GM12878 (cell line): ENCODE measurements around the gene RHBDF2. TPM values are rescaled to one million over a fixed set of nuclear protein-coding genes. Genes with fewer than 3 reads are reported as not detected.

Experiments
- ATAC-seq: fragments of 200-7000 bp; cut with Tn5 transposase; 3 replicates; pipeline ENCODE4 v1.9.1; 2020; ENCODE audit warnings: mild to moderate bottlenecking, moderate library complexity
- BruUV-seq: library from RNA; stranded (reverse); fragments of 400-500 nt; replicated peaks from 2 replicates; lab custom pipeline; 2021; lab: Mats Ljungman, UMichigan
- CTCF ChIA-PET: fragments of 300-600 bp; sonication (Branson Sonifier 250); formaldehyde crosslinking; extraction: SDS; loops from one replicate; lab custom pipeline; 2021; ENCODE audit warnings: inconsistent platforms; lab: Yijun Ruan, JAX
- POLR2A ChIA-PET: fragments of 350-600 bp; formaldehyde crosslinking; extraction: SDS; loops from one replicate; lab custom pipeline; 2021; ENCODE audit warnings: inconsistent platforms; lab: Charles Lee
- RAD21 ChIA-PET: fragments of 300-600 bp; sonication (Branson Sonifier 250); formaldehyde crosslinking; loops from one replicate; lab custom pipeline; 2023; ENCODE audit warnings: antibody characterized with exemption; ENCODE audit not compliant: unreplicated experiment; lab: Charles Lee
- SMC1A ChIA-PET: fragments of 300-600 bp; sonication (Branson Sonifier 250); formaldehyde crosslinking; loops from one replicate; lab custom pipeline; 2023; ENCODE audit not compliant: unreplicated experiment, uncharacterized antibody; lab: Charles Lee
- DNase-seq: peaks from one replicate; pipeline ENCODE4 v3.0.0-alpha.2; 2011; ENCODE audit warnings: low read depth, low spot score
- FAIRE-seq: peaks from 3 replicates; lab custom pipeline; 2011; peaks lifted over from hg19 to GRCh38; lab: Jason Lieb, UNC
- H2AFZ ChIP-seq: 2 replicates; pipeline ENCODE4 v1.6.0; 2011; ENCODE audit warnings: low read depth, low read length, control low read depth; ENCODE audit not compliant: control insufficient read depth
- H3K27ac ChIP-seq: 2 replicates; pipeline ENCODE4 v1.5.1; 2011; ENCODE audit warnings: control low read depth; ENCODE audit not compliant: control insufficient read depth, insufficient read depth
- H3K27me3 ChIP-seq, 2 experiments: replicated peaks in 1 of 2; 2 replicates each; pipeline versions ENCODE4 v1.6.0 to v1.6.1; 2011; ENCODE audit warnings: low read length in 1 of 2; ENCODE audit not compliant: control insufficient read depth in 2 of 2, insufficient read depth in 2 of 2
- H3K36me3 ChIP-seq, 2 experiments: 2 replicates each; pipeline ENCODE4 v1.5.1; 2011; ENCODE audit warnings: low read length in 1 of 2; ENCODE audit not compliant: control insufficient read depth in 2 of 2, insufficient read depth in 2 of 2
- H3K4me1 ChIP-seq: 2 replicates; pipeline ENCODE4 v1.6.1; 2011; ENCODE audit warnings: mild to moderate bottlenecking, low read length, moderate library complexity, mixed read lengths; ENCODE audit not compliant: control insufficient read depth, insufficient read depth
- H3K4me2 ChIP-seq: 2 replicates; pipeline ENCODE4 v1.6.0; 2011; ENCODE audit warnings: control low read depth; ENCODE audit not compliant: control insufficient read depth, insufficient read depth
- H3K4me3 ChIP-seq: fragments of 200-600 bp; sonication (generic); 2 replicates; pipeline ENCODE4 v1.5.1; 2016
- H3K79me2 ChIP-seq: 2 replicates; pipeline ENCODE4 v1.6.0; 2011; ENCODE audit warnings: low read length; ENCODE audit not compliant: control insufficient read depth, insufficient read depth
- H3K9ac ChIP-seq: 2 replicates; pipeline ENCODE4 v1.8.0; 2011; ENCODE audit warnings: low read length, control low read depth, mixed read lengths; ENCODE audit not compliant: control insufficient read depth, insufficient read depth
- H3K9me3 ChIP-seq: replicated peaks from 3 replicates; pipeline ENCODE4 v1.5.1; 2011; ENCODE audit warnings: mild to moderate bottlenecking, low read length; ENCODE audit not compliant: control insufficient read depth, insufficient read depth
- H4K20me1 ChIP-seq: 2 replicates; pipeline ENCODE4 v1.6.0; 2011; ENCODE audit not compliant: control insufficient read depth, insufficient read depth
- CBX5 ChIP-seq: sonication (generic); IDR thresholded peaks from 2 replicates; pipeline ENCODE4 v1.6.1; 2016; ENCODE audit warnings: low read depth, moderate library complexity, mild to moderate bottlenecking, inconsistent platforms
- ESRRA ChIP-seq: IDR thresholded peaks from 2 replicates; pipeline ENCODE4 v1.6.1; 2012; ENCODE audit warnings: mild to moderate bottlenecking, low read length, improper control_type of control experiment
- EZH2 ChIP-seq: IDR thresholded peaks from 2 replicates; pipeline ENCODE4 v1.6.1; 2012; ENCODE audit warnings: low read depth, mild to moderate bottlenecking, control low read depth, inconsistent platforms, low read length, borderline replicate concordance; ENCODE audit not compliant: control insufficient read depth
- HCFC1 ChIP-seq: fragments of 150-350 bp; IDR thresholded peaks from 2 replicates; pipeline ENCODE4 v1.6.1; 2014; ENCODE audit warnings: low read length
- IKZF2 ChIP-seq, 2 experiments: fragments of 450-650 bp; IDR thresholded peaks; 2 replicates each; pipeline ENCODE4 v1.6.1; 2017; ENCODE audit warnings: mild to moderate bottlenecking in 2 of 2, moderate library complexity in 2 of 2
- NBN ChIP-seq: fragments of 450-650 bp; IDR thresholded peaks from 2 replicates; pipeline ENCODE4 v1.6.1; 2016
- NFYA ChIP-seq: IDR thresholded peaks from 2 replicates; pipeline ENCODE4 v1.6.1; 2011; ENCODE audit warnings: low read depth, mild to moderate bottlenecking, low read length, improper control_type of control experiment, borderline replicate concordance
- POLR2AphosphoS2 ChIP-seq: IDR thresholded peaks from 2 replicates; pipeline ENCODE4 v1.6.1; 2011; ENCODE audit warnings: low read depth, mild to moderate bottlenecking, low read length, improper control_type of control experiment, moderate library complexity
- RAD51 ChIP-seq: fragments of 450-650 bp; IDR thresholded peaks from 2 replicates; pipeline ENCODE4 v1.6.1; 2016; ENCODE audit warnings: moderate library complexity, mild to moderate bottlenecking, inconsistent platforms
- RB1 ChIP-seq: fragments of 450-650 bp; formaldehyde crosslinking; IDR thresholded peaks from 2 replicates; pipeline ENCODE4 v1.6.1; 2017; ENCODE audit warnings: mild to moderate bottlenecking, borderline replicate concordance
- RBBP5 ChIP-seq: fragments of 200-600 bp; sonication (generic); conservative IDR thresholded peaks from 2 replicates; pipeline ENCODE4 v1.6.1; 2016
- RFX5 ChIP-seq: IDR thresholded peaks from 2 replicates; pipeline ENCODE4 v1.6.1; 2011; ENCODE audit warnings: low read depth, low read length, improper control_type of control experiment
- SREBF2 ChIP-seq: IDR thresholded peaks from 2 replicates; pipeline ENCODE4 v1.6.1; 2012; ENCODE audit warnings: mild to moderate bottlenecking, low read length
- SUZ12 ChIP-seq: fragments of 200-600 bp; sonication (generic); IDR thresholded peaks from one replicate; pipeline ENCODE4 v1.6.1; 2018; ENCODE audit warnings: antibody characterized with exemption, mild to moderate bottlenecking; ENCODE audit not compliant: unreplicated experiment
- ZNF217 ChIP-seq: fragments of 450-650 bp; IDR thresholded peaks from 2 replicates; pipeline ENCODE4 v1.6.1; 2017; ENCODE audit warnings: antibody characterized with exemption, mild to moderate bottlenecking
- WGBS: methylation state at CpG from one replicate; pipeline ENCODE4 v1.1.6; 2016; ENCODE audit warnings: low lambda C conversion rate; ENCODE audit not compliant: insufficient replicate concordance, insufficient coverage; ENCODE audit errors: missing lambda C conversion rate; 5-methylcytosine and 5-hydroxymethylcytosine counted together
- in situ Hi-C: fragments of 300-500 bp; cut with MboI; formaldehyde crosslinking; loops from 9 replicates; pipeline ENCODE4 v1.14.3; 2018; ENCODE audit warnings: mixed read lengths
- intact Hi-C: fragments of 100-400 bp; cut with micrococcal nuclease; formaldehyde crosslinking; loops from one replicate; pipeline ENCODE4 v1.14.2; 2022; ENCODE audit not compliant: unreplicated experiment
- polyA plus RNA-seq, 11 experiments: library from polyadenylated mRNA; depleted of rRNA in 4 of 11; unstranded in 6 of 11; stranded (reverse) in 5 of 11; fragments of >200 nt; fragmentation: Nextera tagmentation in 4 of 11; fragmentation: Illumina TruSeq in 1 of 11; extraction: Ambion mirVana in 4 of 11; extraction: Trizol in 1 of 11; gene quantifications; 1 replicate in 1 of 11; 2 replicates in 10 of 11; pipeline versions ENCODE4 v1.2.1 to v1.2.3, GENCODE V29; 2011 to 2016; ENCODE audit warnings: inconsistent platforms in 2 of 11, missing spikeins in 2 of 11, low read depth in 1 of 11
- total RNA-seq, 4 experiments: library from RNA; depleted of rRNA in 3 of 4; stranded (reverse); fragments of >200 nt in 3 of 4; fragmentation: Illumina TruSeq in 1 of 4; extraction: Trizol in 1 of 4; gene quantifications; 2 replicates each; pipeline versions ENCODE4 v1.2.1 to v1.2.3, GENCODE V29; 2013 to 2021
- TF ChIP-seq, protein P1 (sequence below): IDR thresholded peaks from 2 replicates; pipeline ENCODE4 v1.6.1; 2012; ENCODE audit warnings: low read depth, low read length, improper control_type of control experiment

RHBDF2 gene
- total and polyA plus RNA-seq, 10 of the 15 experiments (the other 5 are each of a cell fraction or from before 2014, with no cell fraction given) = 0.97 to 43.0 (median 18.7) TPM

DNA sequence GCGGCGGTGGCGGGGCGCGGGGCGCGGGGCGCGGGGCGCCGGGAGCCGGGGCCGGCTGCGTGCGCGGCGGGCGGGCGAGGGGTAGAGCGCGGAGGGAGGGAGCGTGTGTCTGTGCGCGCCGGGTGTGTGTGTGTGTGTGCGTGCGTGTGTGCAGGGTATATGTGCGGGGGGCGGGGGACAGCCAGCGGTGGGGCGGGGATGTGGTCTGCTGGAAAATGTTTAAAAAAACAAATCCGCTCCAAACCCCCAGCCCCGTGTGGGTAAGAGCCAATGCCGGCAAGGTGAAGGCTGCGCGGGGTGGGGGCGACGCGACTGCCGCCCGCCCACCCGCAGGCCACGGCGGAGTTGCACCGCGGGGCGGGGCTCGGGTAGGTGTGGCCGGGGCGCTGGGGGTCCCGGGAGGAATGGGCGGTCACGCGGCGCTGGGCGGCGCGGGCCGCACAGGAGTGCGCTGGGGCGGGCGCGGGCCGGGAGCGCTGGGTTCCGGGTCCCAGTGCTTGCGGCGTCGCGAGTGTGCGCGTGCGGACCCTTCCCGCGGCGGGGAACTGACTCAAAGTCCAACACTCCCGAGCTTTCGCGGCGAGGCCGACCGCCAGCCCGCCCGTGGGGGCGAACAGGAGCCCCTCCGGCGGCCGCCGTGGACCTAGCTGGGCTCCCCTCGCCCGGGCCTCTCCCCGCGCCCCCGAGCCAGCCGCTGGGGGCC lies 36.5 kb upstream of the RHBDF2 start, which contains the start of gene CYGB:
Gene CYGB (minus strand): TSS at position 132 of the 703 bp plus-strand sequence. CDS start 167 bp downstream, outside the sequence.
- POLR2A ChIA-PET = no interaction called here
- Histone ChIP-seq H3K9ac (no peak within 1 kb of the TSS), H3K4me2 (no peak within 1 kb of the TSS), H3K4me1 (no peaks in the 10 kb centered on the region), H3K9me3 (no peaks in the 10 kb centered on the region), H3K27me3 (peaks cover 5 to 6% of the 10 kb centered on the region in 2 experiments), H3K79me2 (no peaks in the 10 kb centered on the region), H3K4me3 (no peak within 1 kb of the TSS), H2AFZ (no peak within 1 kb of the TSS), H3K36me3 (no peaks in the 10 kb centered on the region), H3K27ac (no peak within 1 kb of the TSS), H4K20me1 (no peaks in the 10 kb centered on the region)
- BruUV-seq = no TSS peak
- no peak for DNase-seq
- TF ChIP-seq SUZ12 = peak; percentile 48
- TF ChIP-seq POLR2AphosphoS2 = no peak
- FAIRE-seq = no peak
- CTCF ChIA-PET = no interaction called here
- intact Hi-C loops (no loop called here), in situ Hi-C loops (no loop called here)
- RAD21 ChIA-PET = no interaction called here
- no peak for ATAC-seq
- WGBS = 2% methylated on average over 37 of the region's 95 CpGs
- SMC1A ChIA-PET = no interaction called here

DNA sequence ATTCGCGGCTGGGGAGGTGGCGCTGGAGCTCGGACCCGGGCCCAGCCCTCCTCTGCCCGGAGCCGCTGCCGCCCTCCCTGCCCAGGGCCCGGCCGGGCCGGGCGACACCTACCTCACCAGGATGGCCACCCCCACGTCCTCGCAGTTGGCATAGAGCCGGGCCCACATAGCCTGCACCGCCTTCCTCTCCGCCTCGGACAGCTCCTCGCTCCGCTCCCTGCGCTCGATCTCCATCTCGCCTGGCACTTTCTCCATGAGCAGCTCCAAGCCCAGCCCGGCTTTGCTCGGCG lies 36.0 kb upstream of the RHBDF2 start:
- no peak overlapping the region for H2AFZ ChIP-seq
- in situ Hi-C loops = no loop called here
- 28% methylated on average over 14 of the region's 26 CpGs for WGBS
- intact Hi-C loops = no loop called here
- ATAC-seq (no peak), FAIRE-seq (no peak), DNase-seq (no peak)
- SMC1A ChIA-PET = no interaction called here
- no peaks in the 10 kb centered on the region for H3K4me1 ChIP-seq
- no peak overlapping the region for H3K4me3 ChIP-seq
- no TSS peak for BruUV-seq
- H3K36me3 ChIP-seq = no peaks in the 10 kb centered on the region
- peaks cover 5 to 6% of the 10 kb centered on the region in 2 experiments for H3K27me3 ChIP-seq
- H3K4me2 ChIP-seq = no peak overlapping the region
- POLR2A ChIA-PET = no interaction called here
- CTCF ChIA-PET = no interaction called here
- H3K9ac ChIP-seq = no peak overlapping the region
- no peaks in the 10 kb centered on the region for H3K79me2 ChIP-seq
- H4K20me1 ChIP-seq = no peaks in the 10 kb centered on the region
- no peak overlapping the region for H3K27ac ChIP-seq
- TF ChIP-seq IKZF2 (IDR thresholded peaks at IDR 0.05) = no peak
- TF ChIP-seq, protein P1, sequence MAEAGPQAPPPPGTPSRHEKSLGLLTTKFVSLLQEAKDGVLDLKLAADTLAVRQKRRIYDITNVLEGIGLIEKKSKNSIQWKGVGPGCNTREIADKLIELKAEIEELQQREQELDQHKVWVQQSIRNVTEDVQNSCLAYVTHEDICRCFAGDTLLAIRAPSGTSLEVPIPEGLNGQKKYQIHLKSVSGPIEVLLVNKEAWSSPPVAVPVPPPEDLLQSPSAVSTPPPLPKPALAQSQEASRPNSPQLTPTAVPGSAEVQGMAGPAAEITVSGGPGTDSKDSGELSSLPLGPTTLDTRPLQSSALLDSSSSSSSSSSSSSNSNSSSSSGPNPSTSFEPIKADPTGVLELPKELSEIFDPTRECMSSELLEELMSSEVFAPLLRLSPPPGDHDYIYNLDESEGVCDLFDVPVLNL = no peak
- no peak for TF ChIP-seq SREBF2
- TF ChIP-seq ESRRA = no peak
- no peak for TF ChIP-seq RBBP5
- TF ChIP-seq RAD51 = no peak
- TF ChIP-seq CBX5 = no peak
- no peak for TF ChIP-seq HCFC1
- TF ChIP-seq RFX5 = no peak
- TF ChIP-seq ZNF217 = no peak
- TF ChIP-seq NBN = no peak
- no peak for TF ChIP-seq NFYA
- TF ChIP-seq EZH2 = no peak
- TF ChIP-seq RB1 = no peak
- no peaks in the 10 kb centered on the region for H3K9me3 ChIP-seq
- RAD21 ChIA-PET = no interaction called here
